ENCODE results near the gene TMEM255B. TPM values are rescaled to one million over a fixed set of nuclear protein-coding genes. Genes with fewer than 3 reads are reported as not detected.

TMEM255B gene
- polyA plus RNA-seq, 3 donors = 5.1 to 7.5 (median 5.9) TPM

- Histone ChIP-seq H3K4me3 (replicated peaks in 1 of 3; ENCODE audit: low read depth in 2 of 3, low read length in 3 of 3) (no peak overlapping the region), H3K4me2 (replicated peaks; ENCODE audit: extremely low read depth, low read length, poor library complexity, severe bottlenecking) (no peak overlapping the region), H3K9ac (ENCODE audit: insufficient read depth, low read length, poor library complexity, severe bottlenecking) (no peak overlapping the region), H4K20me1 (ENCODE audit: insufficient read depth, low read length) (no peaks in the 10 kb centered on the region), H3K36me3 (replicated peaks in 1 of 2; ENCODE audit: control insufficient read depth in 1 of 2, insufficient read depth in 2 of 2, low read length in 2 of 2) (no peaks in the 10 kb centered on the region), H3K79me2 (ENCODE audit: insufficient read depth, low read length) (no peaks in the 10 kb centered on the region), H2AFZ (ENCODE audit: insufficient read depth, low read depth, low read length, poor library complexity, severe bottlenecking) (no peak overlapping the region), H3K4me1 (ENCODE audit: control insufficient read depth in 1 of 2, insufficient read depth in 2 of 2, low read length in 2 of 2) (peaks cover 14 to 19% of the 10 kb centered on the region in 2 donors), H3K9me3 (replicated peaks in 1 of 2; ENCODE audit: control insufficient read depth in 1 of 2, insufficient read depth in 1 of 2, low read length in 2 of 2) (peaks cover 4 to 9% of the 10 kb centered on the region in 2 donors), H3K27ac (ENCODE audit: low read depth in 1 of 2, low read length in 2 of 2) (no peak overlapping the region), H3K27me3 (ENCODE audit: control insufficient read depth in 2 of 2, insufficient read depth in 2 of 2, low read length in 2 of 2) (peaks cover 0 to 13% of the 10 kb centered on the region in 2 donors)
- intact Hi-C loops (cut with micrococcal nuclease) = no loop called here
- peak overlapping the region in 1 of 2 donors; percentile 4 for H3K4me3 Mint-ChIP-seq
- H3K9me3 Mint-ChIP-seq = peaks cover 0 to 4% (median 2%) of the 10 kb centered on the region in 7 donors
- H3K27me3 Mint-ChIP-seq (ENCODE audit: low read depth in 3 of 3) = peaks cover 20 to 61% (median 50%) of the 10 kb centered on the region in 3 donors
- peaks cover 23% of the 10 kb centered on the region for H3K4me1 Mint-ChIP-seq
- DNase-seq = no peak
- 95% methylated on average over 26 of the region's 26 CpGs for WGBS (ENCODE audit: insufficient coverage)
- no peaks in the 10 kb centered on the region for H3K36me3 Mint-ChIP-seq
- TF ChIP-seq CTCF (IDR thresholded peaks at IDR 0.05) = no peak
- H3K27ac Mint-ChIP-seq = no peak overlapping the region
Observed at GRCh38 chr13:113735194-113735593, 23.8 kb upstream of the TMEM255B start.

GRCh38 chr13:113735750-113736149 is 23.3 kb upstream of the TMEM255B start:
- 94% methylated on average over 8 of the region's 14 CpGs for WGBS (ENCODE audit: insufficient coverage)
- intact Hi-C loops (cut with micrococcal nuclease) = no loop called here
- no peak for TF ChIP-seq CTCF (IDR thresholded peaks at IDR 0.05)

More at GRCh38 chr13:113735750-113736149, 23.3 kb upstream of the TMEM255B start:
- Histone ChIP-seq H3K27ac (ENCODE audit: low read depth in 1 of 2, low read length in 2 of 2) (no peak overlapping the region), H3K4me2 (replicated peaks; ENCODE audit: extremely low read depth, low read length, poor library complexity, severe bottlenecking) (no peak overlapping the region), H3K9ac (ENCODE audit: insufficient read depth, low read length, poor library complexity, severe bottlenecking) (no peak overlapping the region), H3K79me2 (ENCODE audit: insufficient read depth, low read length) (no peaks in the 10 kb centered on the region), H3K36me3 (replicated peaks in 1 of 2; ENCODE audit: control insufficient read depth in 1 of 2, insufficient read depth in 2 of 2, low read length in 2 of 2) (no peaks in the 10 kb centered on the region), H3K27me3 (ENCODE audit: control insufficient read depth in 2 of 2, insufficient read depth in 2 of 2, low read length in 2 of 2) (peaks cover 0 to 16% of the 10 kb centered on the region in 2 donors), H4K20me1 (ENCODE audit: insufficient read depth, low read length) (no peaks in the 10 kb centered on the region), H3K4me3 (replicated peaks in 1 of 3; ENCODE audit: low read depth in 2 of 3, low read length in 3 of 3) (no peak overlapping the region), H3K9me3 (replicated peaks in 1 of 2; ENCODE audit: control insufficient read depth in 1 of 2, insufficient read depth in 1 of 2, low read length in 2 of 2) (peaks cover 0 to 9% of the 10 kb centered on the region in 2 donors), H2AFZ (ENCODE audit: insufficient read depth, low read depth, low read length, poor library complexity, severe bottlenecking) (no peak overlapping the region), H3K4me1 (ENCODE audit: control insufficient read depth in 1 of 2, insufficient read depth in 2 of 2, low read length in 2 of 2) (peaks cover 17 to 19% of the 10 kb centered on the region in 2 donors)
- Mint-ChIP-seq H3K4me1 (peaks cover 27% of the 10 kb centered on the region), H3K9me3 (peaks cover 0 to 4% (median 2%) of the 10 kb centered on the region in 7 donors), H3K27ac (no peak overlapping the region), H3K4me3 (no peak overlapping the region), H3K36me3 (no peaks in the 10 kb centered on the region), H3K27me3 (ENCODE audit: low read depth in 3 of 3) (peaks cover 22 to 61% (median 50%) of the 10 kb centered on the region in 3 donors)
- DNase-seq = no peak

Data from CD14-positive monocyte (primary cell).